SK-N-SH treated with all-trans-retinoic acid at 6 μM for 48 hours (cell line): ENCODE data around the gene CRY1.
"Not testable (repeated sequence)": the region's sequence is repeated elsewhere in the genome, so short reads cannot be mapped to it uniquely, and the experiment has no call there.

ENCODE experiments used
- ATAC-seq: fragments of 200-7000 bp; cut with Tn5 transposase; 3 replicates; pipeline ENCODE4 v1.9.1; 2020; ENCODE audit warnings: mild to moderate bottlenecking, moderate library complexity
- ARNTL ChIP-seq: fragments of 450-650 bp; formaldehyde crosslinking; IDR thresholded peaks from 2 replicates; pipeline ENCODE4 v1.5.0; 2020; ENCODE audit warnings: low read depth, mild to moderate bottlenecking, moderate library complexity, borderline replicate concordance
- BACH2 ChIP-seq: fragments of 250-450 bp; sonication (Bioruptor Pico); IDR thresholded peaks from 2 replicates; pipeline ENCODE4 v1.9.0; 2021; ENCODE audit warnings: mild to moderate bottlenecking, borderline replicate concordance
- CSDC2 ChIP-seq: fragments of 250-450 bp; sonication (Bioruptor Pico); IDR thresholded peaks from 2 replicates; pipeline ENCODE4 v1.5.0; 2020; ENCODE audit warnings: mild to moderate bottlenecking, moderate library complexity
- ESRRG ChIP-seq: fragments of 250-450 bp; sonication (Bioruptor Pico); IDR thresholded peaks from 2 replicates; pipeline ENCODE4 v1.6.1; 2021; ENCODE audit warnings: mild to moderate bottlenecking
- GLIS3 ChIP-seq: fragments of 250-450 bp; sonication (Bioruptor Pico); IDR thresholded peaks from 2 replicates; pipeline ENCODE4 v1.5.0; 2020; ENCODE audit warnings: mild to moderate bottlenecking, moderate library complexity
- ISL1 ChIP-seq: fragments of 250-450 bp; sonication (Bioruptor Pico); IDR thresholded peaks from 2 replicates; pipeline ENCODE4 v2.1.2; 2022; ENCODE audit warnings: mild to moderate bottlenecking, moderate library complexity
- OSR1 ChIP-seq: fragments of 250-450 bp; sonication (Bioruptor Pico); IDR thresholded peaks from 2 replicates; pipeline ENCODE4 v1.8.0; 2022; ENCODE audit warnings: moderate library complexity, mild to moderate bottlenecking, inconsistent platforms
- PATZ1 ChIP-seq: fragments of 250-450 bp; sonication (Bioruptor Pico); IDR thresholded peaks from 2 replicates; pipeline ENCODE4 v1.8.0; 2020; ENCODE audit warnings: mild to moderate bottlenecking, moderate library complexity, borderline replicate concordance
- PPARA ChIP-seq: fragments of 250-450 bp; sonication (Bioruptor Pico); IDR thresholded peaks from 2 replicates; pipeline ENCODE4 v1.5.0; 2020; ENCODE audit warnings: mild to moderate bottlenecking, borderline replicate concordance
- RARB ChIP-seq: fragments of 250-450 bp; sonication (Bioruptor Pico); IDR thresholded peaks from 2 replicates; pipeline ENCODE4 v1.8.0; 2021; ENCODE audit warnings: mild to moderate bottlenecking, moderate library complexity
- TCF4 ChIP-seq: fragments of 250-450 bp; sonication (Bioruptor Pico); IDR thresholded peaks from 2 replicates; pipeline ENCODE4 v1.8.0; 2021; ENCODE audit warnings: mild to moderate bottlenecking, moderate library complexity, borderline replicate concordance
- TOX ChIP-seq: fragments of 250-450 bp; sonication (Bioruptor Pico); IDR thresholded peaks from 2 replicates; pipeline ENCODE4 v1.8.0; 2021; ENCODE audit warnings: mild to moderate bottlenecking, moderate library complexity, borderline replicate concordance
- ZC3H10 ChIP-seq: fragments of 250-450 bp; sonication (Bioruptor Pico); IDR thresholded peaks from 2 replicates; pipeline ENCODE4 v1.5.1; 2021; ENCODE audit warnings: mild to moderate bottlenecking, moderate library complexity
- ZFP3 ChIP-seq: fragments of 250-450 bp; sonication (Bioruptor Pico); IDR thresholded peaks from 2 replicates; pipeline ENCODE4 v1.5.0; 2020; ENCODE audit warnings: mild to moderate bottlenecking, moderate library complexity
- ZFP30 ChIP-seq: fragments of 450-650 bp; formaldehyde crosslinking; IDR thresholded peaks from 2 replicates; pipeline ENCODE4 v1.5.0; 2022; ENCODE audit warnings: mild to moderate bottlenecking, moderate library complexity
- ZNF565 ChIP-seq: fragments of 450-650 bp; formaldehyde crosslinking; conservative IDR thresholded peaks from 2 replicates; pipeline ENCODE4 v1.5.0; 2020; ENCODE audit warnings: low read depth, mild to moderate bottlenecking, moderate library complexity
- ZNF70 ChIP-seq: fragments of 450-650 bp; formaldehyde crosslinking; IDR thresholded peaks from 2 replicates; pipeline ENCODE4 v1.5.0; 2020; ENCODE audit warnings: mild to moderate bottlenecking, moderate library complexity
- ZNF8 ChIP-seq: fragments of 450-650 bp; formaldehyde crosslinking; IDR thresholded peaks from 2 replicates; pipeline ENCODE4 v1.5.0; 2020; ENCODE audit warnings: mild to moderate bottlenecking, moderate library complexity
- TF ChIP-seq, protein P1 (sequence below): fragments of 250-450 bp; sonication (Bioruptor Pico); IDR thresholded peaks from 2 replicates; pipeline ENCODE4 v1.8.0; 2021; ENCODE audit warnings: low read depth, mild to moderate bottlenecking, moderate library complexity, borderline replicate concordance
- TF ChIP-seq, protein P2 (sequence below): fragments of 250-450 bp; sonication (Bioruptor Pico); IDR thresholded peaks from 2 replicates; pipeline ENCODE4 v1.5.0; 2020; ENCODE audit warnings: mild to moderate bottlenecking, moderate library complexity
- TF ChIP-seq, protein P3 (sequence below): fragments of 250-450 bp; sonication (Bioruptor Pico); IDR thresholded peaks from 2 replicates; pipeline ENCODE4 v1.5.1; 2021; ENCODE audit warnings: mild to moderate bottlenecking, moderate library complexity

CRY1 gene

GRCh38 chr12:107011519-107011918, 81.8 kb downstream of the CRY1 start:
- no peak for TF ChIP-seq ZNF565 (CRISPR knock-in tag)
- TF ChIP-seq ZC3H10 = no peak
- no peak for TF ChIP-seq ZFP3 (CRISPR knock-in tag)
- TF ChIP-seq OSR1 (CRISPR knock-in tag) = no peak
- no peak for TF ChIP-seq RARB
- TF ChIP-seq PATZ1 (CRISPR knock-in tag) = no peak
- no peak for TF ChIP-seq ZFP30 (CRISPR knock-in tag)
- ATAC-seq = no peak

GRCh38 chr12:107007411-107007810, 85.9 kb downstream of the CRY1 start:
- no peak for ATAC-seq
- TF ChIP-seq PPARA (CRISPR knock-in tag) (no peak), ZNF565 (CRISPR knock-in tag) (no peak), ZNF70 (no peak), RARB (no peak), OSR1 (CRISPR knock-in tag) (no peak), ARNTL (no peak), ZC3H10 (no peak), ISL1 (CRISPR knock-in tag) (no peak), CSDC2 (CRISPR knock-in tag) (no peak), TOX (CRISPR knock-in tag) (no peak), BACH2 (CRISPR knock-in tag) (no peak), ZNF8 (CRISPR knock-in tag) (no peak), PATZ1 (CRISPR knock-in tag) (no peak), TCF4 (CRISPR knock-in tag) (no peak), GLIS3 (no peak), ESRRG (CRISPR knock-in tag) (no peak)
- TF ChIP-seq, protein P1, sequence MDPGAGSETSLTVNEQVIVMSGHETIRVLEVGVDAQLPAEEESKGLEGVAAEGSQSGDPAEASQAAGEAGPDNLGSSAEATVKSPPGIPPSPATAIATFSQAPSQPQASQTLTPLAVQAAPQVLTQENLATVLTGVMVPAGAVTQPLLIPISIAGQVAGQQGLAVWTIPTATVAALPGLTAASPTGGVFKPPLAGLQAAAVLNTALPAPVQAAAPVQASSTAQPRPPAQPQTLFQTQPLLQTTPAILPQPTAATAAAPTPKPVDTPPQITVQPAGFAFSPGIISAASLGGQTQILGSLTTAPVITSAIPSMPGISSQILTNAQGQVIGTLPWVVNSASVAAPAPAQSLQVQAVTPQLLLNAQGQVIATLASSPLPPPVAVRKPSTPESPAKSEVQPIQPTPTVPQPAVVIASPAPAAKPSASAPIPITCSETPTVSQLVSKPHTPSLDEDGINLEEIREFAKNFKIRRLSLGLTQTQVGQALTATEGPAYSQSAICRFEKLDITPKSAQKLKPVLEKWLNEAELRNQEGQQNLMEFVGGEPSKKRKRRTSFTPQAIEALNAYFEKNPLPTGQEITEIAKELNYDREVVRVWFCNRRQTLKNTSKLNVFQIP (CRISPR knock-in tag) = no peak
- TF ChIP-seq, protein P2, sequence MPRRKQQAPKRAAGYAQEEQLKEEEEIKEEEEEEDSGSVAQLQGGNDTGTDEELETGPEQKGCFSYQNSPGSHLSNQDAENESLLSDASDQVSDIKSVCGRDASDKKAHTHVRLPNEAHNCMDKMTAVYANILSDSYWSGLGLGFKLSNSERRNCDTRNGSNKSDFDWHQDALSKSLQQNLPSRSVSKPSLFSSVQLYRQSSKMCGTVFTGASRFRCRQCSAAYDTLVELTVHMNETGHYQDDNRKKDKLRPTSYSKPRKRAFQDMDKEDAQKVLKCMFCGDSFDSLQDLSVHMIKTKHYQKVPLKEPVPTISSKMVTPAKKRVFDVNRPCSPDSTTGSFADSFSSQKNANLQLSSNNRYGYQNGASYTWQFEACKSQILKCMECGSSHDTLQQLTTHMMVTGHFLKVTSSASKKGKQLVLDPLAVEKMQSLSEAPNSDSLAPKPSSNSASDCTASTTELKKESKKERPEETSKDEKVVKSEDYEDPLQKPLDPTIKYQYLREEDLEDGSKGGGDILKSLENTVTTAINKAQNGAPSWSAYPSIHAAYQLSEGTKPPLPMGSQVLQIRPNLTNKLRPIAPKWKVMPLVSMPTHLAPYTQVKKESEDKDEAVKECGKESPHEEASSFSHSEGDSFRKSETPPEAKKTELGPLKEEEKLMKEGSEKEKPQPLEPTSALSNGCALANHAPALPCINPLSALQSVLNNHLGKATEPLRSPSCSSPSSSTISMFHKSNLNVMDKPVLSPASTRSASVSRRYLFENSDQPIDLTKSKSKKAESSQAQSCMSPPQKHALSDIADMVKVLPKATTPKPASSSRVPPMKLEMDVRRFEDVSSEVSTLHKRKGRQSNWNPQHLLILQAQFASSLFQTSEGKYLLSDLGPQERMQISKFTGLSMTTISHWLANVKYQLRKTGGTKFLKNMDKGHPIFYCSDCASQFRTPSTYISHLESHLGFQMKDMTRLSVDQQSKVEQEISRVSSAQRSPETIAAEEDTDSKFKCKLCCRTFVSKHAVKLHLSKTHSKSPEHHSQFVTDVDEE (CRISPR knock-in tag) = no peak

DNA sequence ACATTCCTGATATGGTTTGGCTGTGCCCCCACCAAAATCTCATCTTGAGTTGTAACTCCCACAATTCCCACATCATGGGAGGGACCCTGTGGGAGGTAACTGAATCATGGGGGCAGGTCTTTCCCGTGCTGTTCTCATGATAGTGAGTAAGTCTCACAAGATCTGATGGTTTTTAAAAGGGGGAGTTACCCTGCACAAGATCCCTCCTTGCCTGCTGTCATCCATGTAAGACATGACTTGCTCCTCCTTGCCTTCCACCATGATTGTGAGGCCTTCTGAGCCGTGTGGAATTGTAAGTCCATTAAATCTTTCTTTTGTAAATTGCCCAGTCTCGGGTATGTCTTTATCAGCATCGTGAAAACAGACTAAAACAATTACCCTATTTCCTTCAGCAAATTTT, 90.7 kb downstream of the CRY1 start:
- not testable (repeated sequence) for ATAC-seq

- ATAC-seq = no peak
- TF ChIP-seq ZFP3 (CRISPR knock-in tag) = no peak
- no peak for TF ChIP-seq ISL1 (CRISPR knock-in tag)
- TF ChIP-seq TOX (CRISPR knock-in tag) = no peak
- no peak for TF ChIP-seq TCF4 (CRISPR knock-in tag)
- no peak for TF ChIP-seq GLIS3
- TF ChIP-seq, protein P1 (CRISPR knock-in tag) = no peak
- TF ChIP-seq ZNF565 (CRISPR knock-in tag) = no peak
- TF ChIP-seq, protein P3, sequence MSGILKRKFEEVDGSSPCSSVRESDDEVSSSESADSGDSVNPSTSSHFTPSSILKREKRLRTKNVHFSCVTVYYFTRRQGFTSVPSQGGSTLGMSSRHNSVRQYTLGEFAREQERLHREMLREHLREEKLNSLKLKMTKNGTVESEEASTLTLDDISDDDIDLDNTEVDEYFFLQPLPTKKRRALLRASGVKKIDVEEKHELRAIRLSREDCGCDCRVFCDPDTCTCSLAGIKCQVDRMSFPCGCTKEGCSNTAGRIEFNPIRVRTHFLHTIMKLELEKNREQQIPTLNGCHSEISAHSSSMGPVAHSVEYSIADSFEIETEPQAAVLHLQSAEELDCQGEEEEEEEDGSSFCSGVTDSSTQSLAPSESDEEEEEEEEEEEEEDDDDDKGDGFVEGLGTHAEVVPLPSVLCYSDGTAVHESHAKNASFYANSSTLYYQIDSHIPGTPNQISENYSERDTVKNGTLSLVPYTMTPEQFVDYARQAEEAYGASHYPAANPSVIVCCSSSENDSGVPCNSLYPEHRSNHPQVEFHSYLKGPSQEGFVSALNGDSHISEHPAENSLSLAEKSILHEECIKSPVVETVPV (CRISPR knock-in tag) = no peak
- TF ChIP-seq, protein P2 (CRISPR knock-in tag) = no peak
Measured at GRCh38 chr12:106999446-106999845, 93.9 kb downstream of the CRY1 start.
